Smooth muscle cell (in vitro differentiated cells): ENCODE measurements around the gene FBXL7. TPM values are rescaled to one million over a fixed set of nuclear protein-coding genes. Genes with fewer than 3 reads are reported as not detected.

ENCODE experiments used
- DNase-seq: peaks from one replicate; lab custom pipeline; 2025; ENCODE audit not compliant: unreplicated experiment; lab: John Stamatoyannopoulos, UW
- H2AFZ ChIP-seq: fragments of 200-600 bp; sonication (generic); 2 replicates; pipeline ENCODE4 v1.6.0; 2016; ENCODE audit warnings: antibody characterized with exemption, low read depth, mild to moderate bottlenecking
- H3F3A ChIP-seq: fragments of 200-600 bp; sonication (generic); 2 replicates; pipeline ENCODE4 v1.6.0; 2017; ENCODE audit warnings: antibody characterized with exemption, low read depth
- H3K27ac ChIP-seq: fragments of 200-600 bp; sonication (generic); 2 replicates; pipeline ENCODE4 v1.5.1; 2016; ENCODE audit warnings: low read depth, mild to moderate bottlenecking
- H3K27me3 ChIP-seq: fragments of 200-600 bp; sonication (generic); 2 replicates; pipeline ENCODE4 v1.6.1; 2016; ENCODE audit warnings: low read depth, mild to moderate bottlenecking
- H3K36me3 ChIP-seq: fragments of 200-600 bp; sonication (generic); 2 replicates; pipeline ENCODE4 v1.5.1; 2016; ENCODE audit warnings: low read depth
- H3K4me1 ChIP-seq: fragments of 200-600 bp; sonication (generic); 2 replicates; pipeline ENCODE4 v1.5.1; 2016; ENCODE audit warnings: low read depth
- H3K4me2 ChIP-seq: fragments of 200-600 bp; sonication (generic); 2 replicates; pipeline ENCODE4 v1.6.0; 2016; ENCODE audit warnings: mild to moderate bottlenecking
- H3K4me3 ChIP-seq: fragments of 200-600 bp; sonication (generic); 2 replicates; pipeline ENCODE4 v1.5.1; 2016; ENCODE audit warnings: mild to moderate bottlenecking
- H3K79me2 ChIP-seq: fragments of 200-600 bp; sonication (generic); 2 replicates; pipeline ENCODE4 v1.6.0; 2016; ENCODE audit warnings: low read depth, mild to moderate bottlenecking
- H3K9ac ChIP-seq: fragments of 200-600 bp; sonication (generic); 2 replicates; pipeline ENCODE4 v1.6.0; 2016; ENCODE audit warnings: low read depth
- H3K9me3 ChIP-seq: fragments of 200-600 bp; sonication (generic); replicated peaks from 2 replicates; pipeline ENCODE4 v1.5.1; 2016; ENCODE audit warnings: low read depth
- H4K20me1 ChIP-seq: fragments of 200-600 bp; sonication (generic); 2 replicates; pipeline ENCODE4 v1.6.0; 2016; ENCODE audit warnings: low read depth
- WGBS: methylation state at CpG from one replicate; pipeline ENCODE4 v1.1.7; 2016; ENCODE audit warnings: low lambda C conversion rate; 5-methylcytosine and 5-hydroxymethylcytosine counted together
- polyA plus RNA-seq: library from polyadenylated mRNA; unstranded; fragments of >200 nt; fragmentation: Nextera tagmentation; extraction: Ambion mirVana; gene quantifications from 2 replicates; pipeline ENCODE4 v1.2.1, GENCODE V29; 2016
- total RNA-seq: library from RNA; depleted of rRNA; stranded (reverse); fragments of >200 nt; gene quantifications from 2 replicates; pipeline ENCODE4 v1.2.3, GENCODE V29; 2014
- TF ChIP-seq, protein P1 (sequence below): fragments of 200-600 bp; sonication (generic); IDR thresholded peaks from 2 replicates; pipeline ENCODE4 v1.5.1; 2017; ENCODE audit warnings: borderline replicate concordance, mild to moderate bottlenecking, antibody characterized with exemption; ENCODE audit not compliant: insufficient read depth, poor library complexity, severe bottlenecking

FBXL7 gene
- total and polyA plus RNA-seq, 2 experiments from 2014 or later, result 20.2 to 21.0 TPM

GRCh38 chr5:15577132-15577531, 77.2 kb downstream of the FBXL7 start:
- Histone ChIP-seq H3K4me2 (no peak overlapping the region), H3K9me3 (no peaks in the 10 kb centered on the region), H3F3A (no peaks in the 10 kb centered on the region), H3K27ac (no peak overlapping the region), H3K79me2 (peaks cover 15% of the 10 kb centered on the region), H3K9ac (no peak overlapping the region), H2AFZ (no peak overlapping the region), H4K20me1 (peaks cover 75% of the 10 kb centered on the region), H3K36me3 (no peaks in the 10 kb centered on the region), H3K4me1 (no peaks in the 10 kb centered on the region), H3K4me3 (no peak overlapping the region), H3K27me3 (no peaks in the 10 kb centered on the region)
- 87% methylated on average over 10 of the region's 10 CpGs for WGBS
- TF ChIP-seq, protein P1, sequence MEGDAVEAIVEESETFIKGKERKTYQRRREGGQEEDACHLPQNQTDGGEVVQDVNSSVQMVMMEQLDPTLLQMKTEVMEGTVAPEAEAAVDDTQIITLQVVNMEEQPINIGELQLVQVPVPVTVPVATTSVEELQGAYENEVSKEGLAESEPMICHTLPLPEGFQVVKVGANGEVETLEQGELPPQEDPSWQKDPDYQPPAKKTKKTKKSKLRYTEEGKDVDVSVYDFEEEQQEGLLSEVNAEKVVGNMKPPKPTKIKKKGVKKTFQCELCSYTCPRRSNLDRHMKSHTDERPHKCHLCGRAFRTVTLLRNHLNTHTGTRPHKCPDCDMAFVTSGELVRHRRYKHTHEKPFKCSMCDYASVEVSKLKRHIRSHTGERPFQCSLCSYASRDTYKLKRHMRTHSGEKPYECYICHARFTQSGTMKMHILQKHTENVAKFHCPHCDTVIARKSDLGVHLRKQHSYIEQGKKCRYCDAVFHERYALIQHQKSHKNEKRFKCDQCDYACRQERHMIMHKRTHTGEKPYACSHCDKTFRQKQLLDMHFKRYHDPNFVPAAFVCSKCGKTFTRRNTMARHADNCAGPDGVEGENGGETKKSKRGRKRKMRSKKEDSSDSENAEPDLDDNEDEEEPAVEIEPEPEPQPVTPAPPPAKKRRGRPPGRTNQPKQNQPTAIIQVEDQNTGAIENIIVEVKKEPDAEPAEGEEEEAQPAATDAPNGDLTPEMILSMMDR, result no peak
- DNase-seq, result no peak

DNA sequence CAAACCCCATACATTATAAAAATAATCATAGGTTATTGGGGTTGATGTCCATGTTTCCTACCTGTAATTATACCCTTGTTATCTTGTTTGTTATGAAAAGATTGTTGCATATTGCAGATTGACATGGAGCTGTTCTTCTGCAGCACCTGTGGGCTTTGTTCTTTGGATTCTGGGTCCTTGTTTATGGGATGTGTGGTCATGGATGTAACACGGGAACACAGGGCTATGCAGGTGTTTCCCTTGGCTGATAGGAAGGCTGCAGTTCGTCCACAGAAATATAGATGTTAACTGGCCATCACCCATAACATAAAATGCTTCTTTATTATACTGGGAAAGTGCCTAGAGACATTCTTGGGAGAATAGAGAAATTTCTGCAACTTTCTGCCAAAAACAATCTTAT, 77.9 kb downstream of the FBXL7 start:
- no peaks in the 10 kb centered on the region for H3K36me3 ChIP-seq
- 96% methylated on average over 2 of the region's 2 CpGs for WGBS
- no peak overlapping the region for H3K9ac ChIP-seq
- H3K79me2 ChIP-seq, result peaks cover 15% of the 10 kb centered on the region
- H4K20me1 ChIP-seq, result peaks cover 72% of the 10 kb centered on the region
- no peak overlapping the region for H2AFZ ChIP-seq
- no peak overlapping the region for H3K27ac ChIP-seq
- no peaks in the 10 kb centered on the region for H3K4me1 ChIP-seq
- TF ChIP-seq, protein P1, result no peak
- no peaks in the 10 kb centered on the region for H3F3A ChIP-seq
- H3K27me3 ChIP-seq, result no peaks in the 10 kb centered on the region
- no peaks in the 10 kb centered on the region for H3K9me3 ChIP-seq
- H3K4me2 ChIP-seq, result no peak overlapping the region
- DNase-seq, result no peak
- no peak overlapping the region for H3K4me3 ChIP-seq

- no peak overlapping the region for H2AFZ ChIP-seq
- no peaks in the 10 kb centered on the region for H3F3A ChIP-seq
- TF ChIP-seq, protein P1, result no peak
- no peak for DNase-seq
- no peaks in the 10 kb centered on the region for H3K27me3 ChIP-seq
- no peaks in the 10 kb centered on the region for H3K9me3 ChIP-seq
- H3K27ac ChIP-seq, result no peak overlapping the region
- H3K9ac ChIP-seq, result no peak overlapping the region
- no peak overlapping the region for H3K4me2 ChIP-seq
- no peaks in the 10 kb centered on the region for H3K4me1 ChIP-seq
- H3K4me3 ChIP-seq, result no peak overlapping the region
- WGBS, result 95% methylated on average over 3 of the region's 3 CpGs
- H3K79me2 ChIP-seq, result peaks cover 10% of the 10 kb centered on the region
- no peaks in the 10 kb centered on the region for H3K36me3 ChIP-seq
- peaks cover 56% of the 10 kb centered on the region for H4K20me1 ChIP-seq
These were observed 79.4 kb downstream of the FBXL7 start for GRCh38 chr5:15579193-15579990.

DNA sequence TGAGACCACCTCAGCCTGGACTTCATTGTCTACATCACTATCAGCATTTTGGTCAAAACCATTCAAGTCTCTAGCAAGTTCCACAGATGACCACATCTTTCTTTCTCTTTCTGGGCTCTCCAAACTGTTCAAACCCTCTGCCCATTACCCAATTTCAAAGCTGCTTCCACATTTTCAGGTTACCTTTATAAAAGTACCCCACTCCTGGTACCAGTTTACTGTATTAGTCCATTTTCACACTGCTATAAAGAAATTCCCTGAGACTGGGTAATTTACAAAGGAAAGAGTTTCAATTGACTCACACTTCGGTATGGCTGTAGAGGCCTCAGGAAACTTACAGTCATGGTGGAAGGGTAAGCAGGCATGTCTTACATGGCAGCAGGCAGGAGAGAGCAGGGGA, 84.5 kb downstream of the FBXL7 start:
- Histone ChIP-seq H2AFZ (no peak overlapping the region), H3K27ac (no peak overlapping the region), H3K4me3 (no peak overlapping the region), H3K27me3 (no peaks in the 10 kb centered on the region), H3K9ac (no peak overlapping the region), H3K79me2 (peaks cover 5% of the 10 kb centered on the region), H3K36me3 (peaks cover 3% of the 10 kb centered on the region), H3K4me1 (no peaks in the 10 kb centered on the region), H3F3A (no peaks in the 10 kb centered on the region), H4K20me1 (peaks cover 36% of the 10 kb centered on the region), H3K9me3 (no peaks in the 10 kb centered on the region), H3K4me2 (no peak overlapping the region)
- TF ChIP-seq, protein P1, result no peak
- WGBS, result 100% methylated on average over 1 of the region's 1 CpG
- no peak for DNase-seq
